Neuronal stem cell (in vitro differentiated cells): ENCODE measurements around the gene PM20D1.

ENCODE experiments used
- DNase-seq: peaks from one replicate; pipeline ENCODE4 v3.0.0-alpha.2; 2013; ENCODE audit warnings: low spot score
- H2AFZ ChIP-seq: one replicate; pipeline ENCODE4 v1.6.1; 2013; ENCODE audit warnings: mild to moderate bottlenecking, low read length, inconsistent platforms
- H2AK5ac ChIP-seq: 2 replicates; pipeline ENCODE4 v1.6.1; 2013; ENCODE audit warnings: low read depth, mild to moderate bottlenecking, inconsistent platforms, low read length, moderate library complexity, mixed read lengths
- H2BK120ac ChIP-seq: 2 replicates; pipeline ENCODE4 v1.6.1; 2013; ENCODE audit warnings: low read depth, mild to moderate bottlenecking, inconsistent platforms, low read length, moderate library complexity, mixed read lengths
- H2BK12ac ChIP-seq: one replicate; pipeline ENCODE4 v1.6.1; 2013; ENCODE audit warnings: low read length, inconsistent platforms
- H2BK15ac ChIP-seq: 2 replicates; pipeline ENCODE4 v1.6.1; 2013; ENCODE audit warnings: mild to moderate bottlenecking, low read length, inconsistent platforms, mixed read lengths
- H2BK5ac ChIP-seq: one replicate; pipeline ENCODE4 v1.6.1; 2013; ENCODE audit warnings: inconsistent platforms, mild to moderate bottlenecking, low read length, moderate library complexity
- H3K14ac ChIP-seq: one replicate; pipeline ENCODE4 v1.6.1; 2013; ENCODE audit warnings: low read length, inconsistent platforms
- H3K18ac ChIP-seq: 2 replicates; pipeline ENCODE4 v1.6.1; 2013; ENCODE audit warnings: low read length, inconsistent platforms
- H3K23ac ChIP-seq: 2 replicates; pipeline ENCODE4 v1.6.1; 2013; ENCODE audit warnings: low read depth, mild to moderate bottlenecking, mixed read lengths, low read length, inconsistent platforms; ENCODE audit not compliant: poor library complexity
- H3K27ac ChIP-seq: replicated peaks from 3 replicates; pipeline ENCODE4 v1.5.1; 2013; ENCODE audit warnings: low read length, inconsistent platforms
- H3K27me3 ChIP-seq, 3 experiments: 2 replicates each; pipeline ENCODE4 v1.6.1; 2013; ENCODE audit warnings: low read length in 3 of 3, mild to moderate bottlenecking in 2 of 3, inconsistent platforms in 1 of 3, low read depth in 1 of 3, mixed read lengths in 1 of 3, moderate library complexity in 1 of 3; ENCODE audit not compliant: control insufficient read depth in 3 of 3, insufficient read depth in 3 of 3
- H3K36me3 ChIP-seq, 2 donors: replicated peaks in 1 of 2; 2 replicates each; pipeline ENCODE4 v1.6.1; 2013; ENCODE audit warnings: low read length in 2 of 2; ENCODE audit not compliant: control insufficient read depth in 2 of 2, insufficient read depth in 2 of 2
- H3K4ac ChIP-seq: 2 replicates; pipeline ENCODE4 v1.6.1; 2013; ENCODE audit warnings: inconsistent platforms, mild to moderate bottlenecking, low read length, moderate library complexity
- H3K4me1 ChIP-seq, 2 donors: 1 replicate in 1 of 2; 2 replicates in 1 of 2; pipeline ENCODE4 v1.6.1; 2013; ENCODE audit warnings: low read length in 2 of 2, low read depth in 1 of 2; ENCODE audit not compliant: control insufficient read depth in 2 of 2, insufficient read depth in 1 of 2
- H3K4me2 ChIP-seq: one replicate; pipeline ENCODE4 v1.6.1; 2013; ENCODE audit warnings: mild to moderate bottlenecking, low read length, inconsistent platforms; ENCODE audit not compliant: insufficient read depth, poor library complexity, severe bottlenecking
- H3K4me3 ChIP-seq, 2 donors: 2 replicates each; pipeline ENCODE4 v1.5.1; 2013; ENCODE audit warnings: low read length in 2 of 2, mild to moderate bottlenecking in 2 of 2, inconsistent platforms in 1 of 2, moderate library complexity in 1 of 2
- H3K79me1 ChIP-seq: one replicate; pipeline ENCODE4 v1.6.1; 2013; ENCODE audit warnings: low read depth, mild to moderate bottlenecking, inconsistent platforms, low read length, moderate library complexity
- H3K9ac ChIP-seq: one replicate; pipeline ENCODE4 v1.6.1; 2013; ENCODE audit warnings: mild to moderate bottlenecking, low read depth, low read length, inconsistent platforms; ENCODE audit not compliant: poor library complexity
- H3K9me3 ChIP-seq, 2 donors: replicated peaks in 1 of 2; 2 replicates each; pipeline versions ENCODE3 to v1.6.1; 2013; ENCODE audit warnings: low read length in 2 of 2, mild to moderate bottlenecking in 2 of 2, inconsistent platforms in 1 of 2, low read depth in 1 of 2, mixed read lengths in 1 of 2, moderate library complexity in 1 of 2; ENCODE audit not compliant: control insufficient read depth in 2 of 2, insufficient read depth in 1 of 2
- H4K8ac ChIP-seq: one replicate; pipeline ENCODE4 v1.6.1; 2013; ENCODE audit warnings: low read depth, mild to moderate bottlenecking, inconsistent platforms, low read length, moderate library complexity
- H4K91ac ChIP-seq: one replicate; pipeline ENCODE4 v1.6.1; 2013; ENCODE audit warnings: low read length, low read depth, mild to moderate bottlenecking, inconsistent platforms; ENCODE audit not compliant: poor library complexity
- WGBS, 2 donors: extraction: QIAGEN DNeasy Blood & Tissue Kit; methylation state at CpG; one replicate each; pipeline ENCODE4 v1.1.7; 2013; ENCODE audit warnings: missing lambda C conversion rate in 2 of 2, mixed read lengths in 1 of 2; ENCODE audit not compliant: insufficient read length in 2 of 2, insufficient replicate concordance in 1 of 2; ENCODE audit errors: extremely low coverage in 2 of 2; 5-methylcytosine and 5-hydroxymethylcytosine counted together

Gene PM20D1

GRCh38 chr1:205802060-205802459 lies 47.9 kb downstream of the PM20D1 start:
- Histone ChIP-seq H3K4me1 (peaks cover 0 to 2% of the 10 kb centered on the region in 2 donors), H3K36me3 (peaks cover 14 to 44% of the 10 kb centered on the region in 2 donors), H3K79me1 (no peaks in the 10 kb centered on the region), H3K27ac (no peak overlapping the region), H3K27me3 (no peaks in the 10 kb centered on the region), H2BK12ac (no peak overlapping the region), H2AFZ (no peak overlapping the region), H3K18ac (peak overlapping the region; percentile 45), H4K8ac (no peak overlapping the region), H3K9me3 (no peaks in the 10 kb centered on the region), H2BK5ac (no peak overlapping the region), H3K4ac (no peak overlapping the region), H2BK120ac (no peak overlapping the region), H3K23ac (no peak overlapping the region), H3K4me2 (no peak overlapping the region), H2BK15ac (no peak overlapping the region), H4K91ac (no peak overlapping the region), H2AK5ac (no peak overlapping the region), H3K9ac (no peak overlapping the region), H3K4me3 (no peak overlapping the region), H3K14ac (no peak overlapping the region)
- no peak for DNase-seq
- WGBS, 2 donors: no CpG with 5 or more reads among the region's 8 CpGs

- H3K23ac ChIP-seq: no peak overlapping the region
- no peak overlapping the region for H3K4me2 ChIP-seq
- no peak overlapping the region for H2AK5ac ChIP-seq
- H3K9me3 ChIP-seq: no peaks in the 10 kb centered on the region
- H2AFZ ChIP-seq: no peak overlapping the region
- H3K79me1 ChIP-seq: no peaks in the 10 kb centered on the region
- H3K27me3 ChIP-seq: no peaks in the 10 kb centered on the region
- H3K18ac ChIP-seq: peak overlapping the region; percentile 19
- no peak overlapping the region for H3K4ac ChIP-seq
- H4K8ac ChIP-seq: no peak overlapping the region
- H3K9ac ChIP-seq: no peak overlapping the region
- no peak overlapping the region for H4K91ac ChIP-seq
- H2BK12ac ChIP-seq: no peak overlapping the region
- H3K4me1 ChIP-seq: peaks cover 0 to 2% of the 10 kb centered on the region in 2 donors
- no peak overlapping the region for H2BK120ac ChIP-seq
- H3K14ac ChIP-seq: no peak overlapping the region
- H2BK5ac ChIP-seq: no peak overlapping the region
- no CpG with 5 or more reads among the region's 7 CpGs for WGBS, 2 donors
- H2BK15ac ChIP-seq: no peak overlapping the region
- H3K36me3 ChIP-seq: peaks cover 17 to 48% of the 10 kb centered on the region in 2 donors
- no peak overlapping the region for H3K4me3 ChIP-seq
- no peak for DNase-seq
- H3K27ac ChIP-seq: no peak overlapping the region
Observed at GRCh38 chr1:205800981-205801703, 48.8 kb downstream of the PM20D1 start.

GRCh38 chr1:205800427-205800826 lies 49.5 kb downstream of the PM20D1 start:
- H3K14ac ChIP-seq: no peak overlapping the region
- H2BK5ac ChIP-seq: no peak overlapping the region
- no peak overlapping the region for H3K23ac ChIP-seq
- H4K8ac ChIP-seq: no peak overlapping the region
- no peaks in the 10 kb centered on the region for H3K27me3 ChIP-seq
- WGBS, 2 donors: no CpG with 5 or more reads among the region's 7 CpGs
- peaks cover 22 to 54% of the 10 kb centered on the region in 2 donors for H3K36me3 ChIP-seq
- H3K4ac ChIP-seq: no peak overlapping the region
- H3K79me1 ChIP-seq: no peaks in the 10 kb centered on the region
- no peaks in the 10 kb centered on the region for H3K9me3 ChIP-seq
- H2AK5ac ChIP-seq: no peak overlapping the region
- H3K9ac ChIP-seq: no peak overlapping the region
- H2BK12ac ChIP-seq: no peak overlapping the region
- no peak overlapping the region for H3K27ac ChIP-seq
- H2AFZ ChIP-seq: no peak overlapping the region
- H2BK120ac ChIP-seq: no peak overlapping the region
- no peak overlapping the region for H3K4me2 ChIP-seq
- peaks cover 0 to 2% of the 10 kb centered on the region in 2 donors for H3K4me1 ChIP-seq
- no peak overlapping the region for H3K4me3 ChIP-seq
- no peak overlapping the region for H2BK15ac ChIP-seq
- H3K18ac ChIP-seq: peak overlapping the region; percentile 19
- H4K91ac ChIP-seq: no peak overlapping the region
- DNase-seq: no peak

GRCh38 chr1:205798577-205798976 lies 51.4 kb downstream of the PM20D1 start:
- DNase-seq: no peak
- H4K91ac ChIP-seq: no peak overlapping the region
- H2AFZ ChIP-seq: no peak overlapping the region
- no peak overlapping the region for H3K4me3 ChIP-seq
- H3K9ac ChIP-seq: no peak overlapping the region
- H4K8ac ChIP-seq: no peak overlapping the region
- no peak overlapping the region for H3K4ac ChIP-seq
- H3K18ac ChIP-seq: no peak overlapping the region
- peaks cover 30 to 66% of the 10 kb centered on the region in 2 donors for H3K36me3 ChIP-seq
- no CpG with 5 or more reads among the region's 5 CpGs for WGBS, 2 donors
- H3K23ac ChIP-seq: no peak overlapping the region
- no peak overlapping the region for H2BK12ac ChIP-seq
- H2BK15ac ChIP-seq: no peak overlapping the region
- no peak overlapping the region for H3K14ac ChIP-seq
- H3K27ac ChIP-seq: no peak overlapping the region
- peaks cover 0 to 2% of the 10 kb centered on the region in 2 donors for H3K4me1 ChIP-seq
- H3K4me2 ChIP-seq: no peak overlapping the region
- no peak overlapping the region for H2BK120ac ChIP-seq
- H2BK5ac ChIP-seq: no peak overlapping the region
- H3K27me3 ChIP-seq: no peaks in the 10 kb centered on the region
- no peak overlapping the region for H2AK5ac ChIP-seq
- no peaks in the 10 kb centered on the region for H3K9me3 ChIP-seq
- no peaks in the 10 kb centered on the region for H3K79me1 ChIP-seq
